NCI-H748 treated with DMSO at 0.1 percent for 48 hours (cell line): ENCODE data around the gene ZNF646.

Experiments used
- DNase-seq: peaks from one replicate; lab custom pipeline; 2025; lab: John Stamatoyannopoulos, UW

ZNF646 gene

GRCh38 chr16:31073970-31074813 lies at the start of gene ZNF646, which contains the start of gene ZNF668:
ZNF646 (plus strand) TSS chr16:31074422; CDS start chr16:31076325, 1,903 bp downstream.
ZNF668 (minus strand) TSS chr16:31074240; CDS start chr16:31064459, 9,781 bp downstream.
- DNase-seq, result peak; percentile 92

GRCh38 chr16:31025339-31025738 lies 48.9 kb upstream of the ZNF646 start:
- no peak for DNase-seq

GRCh38 chr16:31029272-31029671 lies 45.0 kb upstream of the ZNF646 start:
- DNase-seq, result no peak

GRCh38 chr16:31031276-31031675 lies 42.9 kb upstream of the ZNF646 start:
- no peak for DNase-seq

GRCh38 chr16:31032736-31033708 lies 41.2 kb upstream of the ZNF646 start, which contains the start of gene STX4:
STX4 (plus strand) TSS chr16:31033558; CDS start chr16:31033806, 248 bp downstream.
- peak; percentile 82 for DNase-seq

- peak; percentile 35 for DNase-seq
Observed at GRCh38 chr16:31033709-31034492, 40.3 kb upstream of the ZNF646 start.

- no peak for DNase-seq
Observed at GRCh38 chr16:31036691-31037090, 37.5 kb upstream of the ZNF646 start.

- DNase-seq, result no peak
Observed at GRCh38 chr16:31038993-31039392, 35.2 kb upstream of the ZNF646 start.

GRCh38 chr16:31042866-31043265 lies 31.4 kb upstream of the ZNF646 start:
- DNase-seq, result no peak

GRCh38 chr16:31043352-31043751 lies 30.9 kb upstream of the ZNF646 start:
- DNase-seq, result no peak

GRCh38 chr16:31043898-31044481 lies 30.2 kb upstream of the ZNF646 start:
- DNase-seq, result no peak

GRCh38 chr16:31050280-31051030 lies 23.8 kb upstream of the ZNF646 start:
- DNase-seq, result no peak

GRCh38 chr16:31052114-31052513 lies 22.1 kb upstream of the ZNF646 start:
- no peak for DNase-seq

GRCh38 chr16:31055613-31056012 lies 18.6 kb upstream of the ZNF646 start:
- DNase-seq, result no peak

GRCh38 chr16:31061126-31061812 lies 13.0 kb upstream of the ZNF646 start:
- no peak for DNase-seq

GRCh38 chr16:31061813-31062440 lies 12.3 kb upstream of the ZNF646 start:
- no peak for DNase-seq

GRCh38 chr16:31063495-31063842 lies 10.8 kb upstream of the ZNF646 start:
- no peak for DNase-seq

- DNase-seq, result no peak
Observed at GRCh38 chr16:31063843-31064611, 10.2 kb upstream of the ZNF646 start.
